ENCODE data around the gene SASH1.

The SASH1 gene

GRCh38 chr6:148461986-148462577 is 119.4 kb downstream of the SASH1 start:
- FAIRE-seq = no peak

GRCh38 chr6:148463671-148464070 is 121.0 kb downstream of the SASH1 start:
- no peak for FAIRE-seq

GRCh38 chr6:148464319-148465010 is 121.8 kb downstream of the SASH1 start:
- peak; percentile 93 for FAIRE-seq

- FAIRE-seq = no peak
Observed at GRCh38 chr6:148465011-148465335, 122.3 kb downstream of the SASH1 start.

- no peak for FAIRE-seq
Observed at GRCh38 chr6:148465670-148466069, 123.0 kb downstream of the SASH1 start.

GRCh38 chr6:148466158-148466557 is 123.5 kb downstream of the SASH1 start:
- FAIRE-seq = no peak

- no peak for FAIRE-seq
Observed at GRCh38 chr6:148467926-148468325, 125.3 kb downstream of the SASH1 start.

GRCh38 chr6:148470156-148470555 is 127.5 kb downstream of the SASH1 start:
- no peak for FAIRE-seq

- FAIRE-seq = no peak
Observed at GRCh38 chr6:148470606-148471465, 128.2 kb downstream of the SASH1 start.

GRCh38 chr6:148471624-148472159 is 129.1 kb downstream of the SASH1 start:
- no peak for FAIRE-seq

GRCh38 chr6:148472171-148473105 is 129.8 kb downstream of the SASH1 start:
- FAIRE-seq = no peak

- FAIRE-seq = no peak
Observed at GRCh38 chr6:148479497-148479896, 136.9 kb downstream of the SASH1 start.

GRCh38 chr6:148487461-148487860 is 144.8 kb downstream of the SASH1 start:
- no peak for FAIRE-seq

GRCh38 chr6:148491638-148492251 is 149.1 kb downstream of the SASH1 start:
- no peak for FAIRE-seq

GRCh38 chr6:148492654-148493290 is 150.1 kb downstream of the SASH1 start:
- FAIRE-seq = no peak

- FAIRE-seq = no peak
Observed at GRCh38 chr6:148493424-148493823, 150.8 kb downstream of the SASH1 start.

GRCh38 chr6:148494226-148494625 is 151.6 kb downstream of the SASH1 start:
- FAIRE-seq = no peak

- FAIRE-seq = no peak
Observed at GRCh38 chr6:148495029-148495428, 152.4 kb downstream of the SASH1 start.

- FAIRE-seq = no peak
Observed at GRCh38 chr6:148497257-148497656, 154.6 kb downstream of the SASH1 start.

GRCh38 chr6:148497717-148498116 is 155.1 kb downstream of the SASH1 start:
- no peak for FAIRE-seq

- no peak for FAIRE-seq
Observed at GRCh38 chr6:148500402-148500801, 157.8 kb downstream of the SASH1 start.

- FAIRE-seq = no peak
Observed at GRCh38 chr6:148501178-148501590, 158.5 kb downstream of the SASH1 start.
